Non-pigmented ciliary epithelial cell (primary cell): Measurements from ENCODE around the gene GDAP1L1.
"Not testable (repeated sequence)": the region's sequence is repeated elsewhere in the genome, so short reads cannot be mapped to it uniquely, and the experiment has no call there.

ENCODE experiments used
- DNase-seq: peaks from one replicate; pipeline ENCODE4 v3.0.0-alpha.2; 2010; ENCODE audit warnings: low read depth

The GDAP1L1 gene

GRCh38 chr20:44302026-44302669 is 55.0 kb downstream of the GDAP1L1 start:
- DNase-seq = no peak

GRCh38 chr20:44302736-44303135 is 55.6 kb downstream of the GDAP1L1 start:
- DNase-seq = no peak

- no peak for DNase-seq
These were observed 57.3 kb downstream of the GDAP1L1 start for GRCh38 chr20:44304383-44304782.

DNA sequence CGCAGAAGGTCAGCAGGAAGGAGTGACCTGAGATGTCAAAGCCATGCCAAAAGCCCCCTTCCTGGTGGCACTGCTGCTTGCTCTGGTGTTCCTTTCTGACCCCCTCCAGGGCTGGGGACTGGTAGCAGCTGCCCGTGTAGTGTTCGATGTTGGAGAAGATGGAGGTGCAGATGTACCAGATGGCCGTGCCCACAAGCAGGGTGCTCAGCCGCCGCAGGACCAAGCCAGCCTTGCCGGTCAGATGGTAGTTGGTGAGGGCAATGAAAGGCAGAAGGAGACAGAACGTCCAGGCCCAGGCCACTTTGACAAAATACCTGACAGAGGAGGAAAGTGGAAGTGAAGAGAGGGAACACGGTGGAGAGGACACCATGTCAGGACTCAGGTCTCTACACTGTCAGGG is 59.8 kb downstream of the GDAP1L1 start:
- no peak for DNase-seq

GRCh38 chr20:44309763-44310663 is 62.9 kb downstream of the GDAP1L1 start:
- DNase-seq = no peak

DNA sequence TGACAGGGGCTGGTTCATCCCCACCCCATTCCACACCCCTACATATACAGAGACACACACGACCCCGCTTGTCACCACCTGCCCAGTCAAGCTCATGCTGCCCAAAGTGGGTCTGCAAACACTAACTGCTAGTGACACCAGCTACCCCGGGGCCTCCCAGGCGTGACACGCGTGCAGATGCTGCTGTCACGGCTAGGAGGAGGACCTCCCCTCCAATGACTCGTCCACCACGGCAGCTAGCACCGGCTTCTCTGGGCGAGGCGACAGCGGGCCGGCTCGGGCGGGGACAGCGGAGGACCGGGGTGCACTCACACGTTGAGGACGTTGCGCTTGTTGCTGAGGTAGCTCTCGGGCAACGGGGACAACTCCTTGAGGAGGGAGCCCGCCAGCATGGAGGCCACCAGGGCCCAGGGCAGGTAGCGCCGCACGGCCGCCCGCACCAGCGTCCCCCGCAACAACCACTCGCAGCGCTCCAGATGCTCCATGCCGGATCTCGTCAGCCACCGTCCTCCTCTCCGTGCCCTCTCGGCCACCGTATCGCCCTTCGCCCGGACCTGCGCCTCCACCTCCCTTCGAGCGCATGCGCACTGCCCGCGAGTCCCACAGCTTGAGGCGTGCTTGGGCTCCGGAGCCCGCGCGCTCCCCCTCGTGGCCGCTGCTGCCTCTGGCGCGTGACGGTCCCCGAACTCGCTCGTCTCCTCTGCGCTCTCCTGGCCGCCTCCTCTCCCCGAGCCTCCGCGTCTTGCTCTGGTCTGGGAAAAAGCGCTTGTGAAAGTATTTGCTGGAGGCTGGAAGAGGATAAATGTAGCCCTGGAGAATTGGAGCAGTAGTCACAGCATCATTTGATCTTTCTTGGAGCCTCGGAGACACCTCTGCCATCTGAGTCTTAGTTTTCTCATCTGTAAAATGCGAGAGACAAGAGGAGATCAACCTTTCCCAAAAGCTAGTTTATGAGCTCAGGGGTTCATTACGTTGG is 63.8 kb downstream of the GDAP1L1 start, which contains the start of gene FITM2:
FITM2 (minus strand) TSS at position 539 of the 976 bp plus-strand sequence; CDS start at position 485, 54 bp downstream.
- DNase-seq = peak; percentile 76

- no peak for DNase-seq
These were observed 67.8 kb downstream of the GDAP1L1 start for GRCh38 chr20:44314870-44315269.

GRCh38 chr20:44319839-44320422 is 72.8 kb downstream of the GDAP1L1 start:
- no peak for DNase-seq

DNA sequence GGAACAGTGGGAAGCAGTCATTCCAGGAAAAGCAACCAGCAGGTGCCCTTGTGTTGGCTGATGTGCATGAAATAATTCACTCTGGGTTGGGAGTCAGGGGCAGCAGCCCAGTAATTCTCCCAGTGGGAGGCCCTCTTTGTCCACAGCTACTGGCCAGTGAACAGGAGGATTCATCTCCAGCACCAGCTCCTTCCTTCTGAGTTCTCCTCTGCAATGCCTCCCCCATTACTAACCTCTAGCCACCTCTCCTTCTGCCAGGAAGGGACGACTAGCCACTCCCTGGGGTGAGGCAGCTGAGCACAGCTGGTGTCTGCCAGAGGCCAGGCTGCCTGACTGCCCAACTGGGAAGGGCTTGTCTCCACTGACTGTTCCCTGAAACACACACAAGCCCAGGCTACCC is 77.2 kb downstream of the GDAP1L1 start:
- no peak for DNase-seq

DNA sequence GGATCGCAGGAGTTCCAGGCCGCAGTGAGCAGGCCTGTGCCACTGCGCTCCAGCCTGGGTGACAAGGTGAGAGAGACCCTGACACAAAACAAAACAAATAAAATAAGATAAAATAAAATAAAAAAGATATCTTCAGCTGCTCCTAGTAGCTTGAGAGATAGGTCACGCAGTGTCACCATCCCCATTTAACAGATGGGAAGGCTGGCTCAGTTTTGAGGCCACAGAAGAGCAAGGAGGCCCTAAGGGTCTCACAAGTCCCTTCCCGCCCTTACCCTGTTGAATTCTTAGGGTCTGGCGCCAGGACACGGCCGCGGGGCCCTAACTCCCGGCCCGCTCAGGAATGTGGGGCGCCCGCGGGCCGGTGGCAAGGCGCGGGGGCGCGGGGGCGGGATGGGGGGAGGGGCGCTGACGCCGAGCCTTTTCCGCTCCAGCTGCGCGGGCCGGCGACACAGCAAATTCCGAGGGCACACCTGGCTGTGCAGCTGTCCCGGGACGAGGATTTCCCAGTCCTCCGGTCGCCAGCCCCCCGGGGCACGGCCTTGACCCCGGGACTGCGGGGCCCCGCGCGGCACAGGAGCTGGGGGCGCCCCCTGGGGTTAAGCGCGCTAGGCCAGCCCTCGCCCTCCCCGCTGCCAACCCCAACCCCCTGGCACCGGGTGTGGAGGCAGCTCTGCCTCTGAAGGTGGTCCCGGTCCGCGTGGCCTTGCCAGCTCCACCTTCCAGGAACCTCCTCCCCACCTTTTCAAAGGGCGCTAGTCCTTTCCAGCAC is 79.5 kb downstream of the GDAP1L1 start:
- DNase-seq = no peak

DNA sequence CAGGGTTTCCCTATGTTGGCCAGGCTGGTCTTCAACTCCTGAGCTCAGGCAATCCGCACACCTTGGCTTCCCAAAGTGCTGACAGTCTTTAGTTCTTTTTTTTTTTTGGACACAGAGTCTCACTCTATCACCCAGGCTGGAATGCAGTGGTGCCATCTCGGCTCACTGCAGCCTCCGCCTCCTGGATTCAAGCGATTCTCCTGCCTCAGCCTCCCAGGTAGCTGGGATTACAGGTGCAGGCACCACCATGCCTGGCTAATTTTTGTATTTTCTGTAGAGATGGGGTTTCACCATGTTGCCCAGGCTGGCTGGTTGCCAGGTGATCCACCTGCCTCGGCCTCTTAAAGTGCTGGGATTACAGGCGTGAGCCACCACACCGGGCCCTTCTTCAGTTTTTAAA is 80.6 kb downstream of the GDAP1L1 start:
- DNase-seq = not testable (repeated sequence)

DNA sequence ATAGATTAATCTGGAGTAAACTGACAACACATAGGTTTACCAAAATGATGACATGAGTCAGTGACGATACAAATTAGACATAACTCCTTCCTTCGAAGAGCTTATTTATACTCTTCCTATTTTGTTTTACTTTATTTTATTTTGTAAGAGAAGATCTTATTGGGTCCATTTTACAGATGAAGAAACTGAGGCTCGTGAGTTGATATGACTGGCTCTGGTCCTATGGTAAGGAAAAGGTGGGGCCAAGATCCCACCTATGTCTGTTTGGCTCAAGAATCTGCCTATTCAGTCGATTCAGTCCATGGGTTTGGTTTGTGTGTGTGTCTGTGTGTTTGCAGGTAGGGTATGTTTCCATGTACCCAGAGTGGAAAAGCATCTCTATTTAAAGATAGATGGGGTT is 81.3 kb downstream of the GDAP1L1 start:
- DNase-seq = no peak
